BJ (cell line): ENCODE results near the gene GALNTL6. TPM values are rescaled to one million over a fixed set of nuclear protein-coding genes. Genes with fewer than 3 reads are reported as not detected.

Experiments used
- CTCF ChIA-PET: fragments of 350-600 bp; formaldehyde crosslinking; extraction: SDS; loops from one replicate; lab custom pipeline; 2021; ENCODE audit warnings: antibody characterized with exemption, inconsistent platforms; lab: Yijun Ruan, JAX
- POLR2A ChIA-PET: fragments of 300-600 bp; sonication (Branson Sonifier 250); formaldehyde crosslinking; extraction: SDS; loops from one replicate; lab custom pipeline; 2021; ENCODE audit warnings: antibody characterized with exemption; lab: Charles Lee
- DNase-seq: peaks from one replicate; pipeline ENCODE4 v3.0.0-alpha.2; 2011; ENCODE audit warnings: low read depth
- H3K27me3 ChIP-seq: 2 replicates; pipeline ENCODE4 v1.6.0; 2011; ENCODE audit warnings: low read length; ENCODE audit not compliant: control insufficient read depth, insufficient read depth
- H3K36me3 ChIP-seq: 2 replicates; pipeline ENCODE4 v1.5.1; 2011; ENCODE audit warnings: low read length; ENCODE audit not compliant: control insufficient read depth, insufficient read depth
- H3K4me3 ChIP-seq: 2 replicates; pipeline ENCODE4 v1.5.1; 2011; ENCODE audit warnings: low read depth, mild to moderate bottlenecking, control low read depth, low read length
- CTCF ChIP-seq: IDR thresholded peaks from 2 replicates; pipeline ENCODE4 v1.5.1; 2011; ENCODE audit warnings: low read depth, mild to moderate bottlenecking, control low read depth, inconsistent platforms, low read length, moderate library complexity; ENCODE audit not compliant: insufficient read depth
- polyA plus RNA-seq: library from polyadenylated mRNA; depleted of rRNA; stranded (reverse); fragments of >200 nt; gene quantifications from 2 replicates; pipeline ENCODE4 v1.2.3, GENCODE V29; 2011

Gene GALNTL6
- polyA plus RNA-seq, 1 experiment: 0.02 TPM

- Histone ChIP-seq H3K4me3 (no peak overlapping the region), H3K27me3 (no peaks in the 10 kb centered on the region), H3K36me3 (no peaks in the 10 kb centered on the region)
- POLR2A ChIA-PET: no interaction called here
- no peak for DNase-seq
- no peak for TF ChIP-seq CTCF
- CTCF ChIA-PET: no interaction called here
Observed at GRCh38 chr4:171857302-171858012, 44.3 kb downstream of the GALNTL6 start.

- POLR2A ChIA-PET: no interaction called here
- no peak for TF ChIP-seq CTCF
- Histone ChIP-seq H3K27me3 (no peaks in the 10 kb centered on the region), H3K4me3 (no peak overlapping the region), H3K36me3 (no peaks in the 10 kb centered on the region)
- no peak for DNase-seq
- CTCF ChIA-PET: no interaction called here
Observed at GRCh38 chr4:171875291-171875690, 62.1 kb downstream of the GALNTL6 start.

GRCh38 chr4:171876636-171877035, 63.4 kb downstream of the GALNTL6 start:
- Histone ChIP-seq H3K27me3 (no peaks in the 10 kb centered on the region), H3K36me3 (no peaks in the 10 kb centered on the region), H3K4me3 (no peak overlapping the region)
- DNase-seq: no peak
- POLR2A ChIA-PET: no interaction called here
- CTCF ChIA-PET: interaction anchor here (0.6 kb wide), 1 partner anchor 23 kb away, joined by 3 read pairs; no protein-coding TSS in a partner anchor
- no peak for TF ChIP-seq CTCF

- peak; percentile 86 for DNase-seq
- H3K27me3 ChIP-seq: no peaks in the 10 kb centered on the region
- H3K36me3 ChIP-seq: no peaks in the 10 kb centered on the region
- H3K4me3 ChIP-seq: no peak overlapping the region
- CTCF ChIA-PET: interaction anchor here (1.0 kb wide), 1 partner anchor 12 kb away, joined by 3 read pairs; no protein-coding TSS in a partner anchor
- no peak for TF ChIP-seq CTCF
- POLR2A ChIA-PET: no interaction called here
Observed at GRCh38 chr4:171880136-171880535, 66.9 kb downstream of the GALNTL6 start.

- CTCF ChIA-PET: no interaction called here
- no peaks in the 10 kb centered on the region for H3K36me3 ChIP-seq
- TF ChIP-seq CTCF: no peak
- DNase-seq: no peak
- no peaks in the 10 kb centered on the region for H3K27me3 ChIP-seq
- POLR2A ChIA-PET: no interaction called here
- H3K4me3 ChIP-seq: no peak overlapping the region
Observed at GRCh38 chr4:171889681-171890080, 76.5 kb downstream of the GALNTL6 start.
